Karpas-422 (cell line): ENCODE results near the gene COLEC12. TPM values are rescaled to one million over a fixed set of nuclear protein-coding genes. Genes with fewer than 3 reads are reported as not detected.

ENCODE experiments used
- DNase-seq: peaks from one replicate; pipeline ENCODE4 v3.0.0-alpha.2; 2015
- H2AFZ ChIP-seq: fragments of 200-600 bp; sonication (generic); 2 replicates; pipeline ENCODE4 v1.6.1; 2014; ENCODE audit warnings: antibody characterized with exemption, low read length, mixed read lengths
- H3K27ac ChIP-seq: fragments of 200-600 bp; sonication (generic); 2 replicates; pipeline ENCODE4 v1.5.1; 2014; ENCODE audit warnings: mild to moderate bottlenecking, low read length, moderate library complexity
- H3K27me3 ChIP-seq: fragments of 200-600 bp; sonication (generic); 2 replicates; pipeline ENCODE4 v1.6.1; 2014; ENCODE audit warnings: low read length, mixed read lengths
- H3K36me3 ChIP-seq: fragments of 200-600 bp; sonication (generic); 2 replicates; pipeline ENCODE4 v1.6.1; 2014; ENCODE audit warnings: low read length, mixed read lengths; ENCODE audit not compliant: insufficient read depth
- H3K4me1 ChIP-seq: fragments of 200-600 bp; sonication (generic); 2 replicates; pipeline ENCODE4 v1.6.1; 2014; ENCODE audit warnings: mild to moderate bottlenecking, low read length, mixed read lengths
- H3K4me2 ChIP-seq: fragments of 200-600 bp; sonication (generic); 2 replicates; pipeline ENCODE4 v1.6.1; 2014; ENCODE audit warnings: low read length, low read depth, mild to moderate bottlenecking; ENCODE audit not compliant: poor library complexity, severe bottlenecking
- H3K4me3 ChIP-seq: fragments of 200-600 bp; sonication (generic); 2 replicates; pipeline ENCODE4 v1.5.1; 2014; ENCODE audit warnings: mild to moderate bottlenecking, antibody characterized with exemption, low read length, mixed read lengths
- H3K79me2 ChIP-seq: fragments of 200-600 bp; sonication (generic); 2 replicates; pipeline ENCODE4 v1.6.1; 2014; ENCODE audit warnings: mild to moderate bottlenecking, low read length, mixed read lengths
- H3K9ac ChIP-seq: fragments of 200-600 bp; sonication (generic); 2 replicates; pipeline ENCODE4 v1.6.0; 2014; ENCODE audit warnings: low read length
- H3K9me2 ChIP-seq: fragments of 200-600 bp; sonication (generic), shearing (Covaris generic); replicated peaks from 2 replicates; pipeline ENCODE4 v1.6.0; 2014; ENCODE audit warnings: mild to moderate bottlenecking, low read length, moderate library complexity; ENCODE audit not compliant: insufficient read depth
- H3K9me3 ChIP-seq: fragments of 300-700, 200-600 bp; sonication (generic); 2 replicates; pipeline ENCODE4 v1.6.1; 2014; ENCODE audit warnings: low read length, mixed read lengths
- H4K20me1 ChIP-seq: fragments of 200-600 bp; sonication (generic); 2 replicates; pipeline ENCODE4 v1.6.1; 2014; ENCODE audit warnings: mild to moderate bottlenecking, antibody characterized with exemption, low read length, low read depth; ENCODE audit not compliant: insufficient read depth
- total RNA-seq: library from RNA; depleted of rRNA; stranded (reverse); fragments of >200 nt; shearing (Covaris generic); gene quantifications from 2 replicates; pipeline ENCODE4 v1.2.3, GENCODE V29; 2014; ENCODE audit warnings: low replicate concordance

Gene COLEC12
- total RNA-seq, 1 experiment from 2014 or later, result not detected

DNA sequence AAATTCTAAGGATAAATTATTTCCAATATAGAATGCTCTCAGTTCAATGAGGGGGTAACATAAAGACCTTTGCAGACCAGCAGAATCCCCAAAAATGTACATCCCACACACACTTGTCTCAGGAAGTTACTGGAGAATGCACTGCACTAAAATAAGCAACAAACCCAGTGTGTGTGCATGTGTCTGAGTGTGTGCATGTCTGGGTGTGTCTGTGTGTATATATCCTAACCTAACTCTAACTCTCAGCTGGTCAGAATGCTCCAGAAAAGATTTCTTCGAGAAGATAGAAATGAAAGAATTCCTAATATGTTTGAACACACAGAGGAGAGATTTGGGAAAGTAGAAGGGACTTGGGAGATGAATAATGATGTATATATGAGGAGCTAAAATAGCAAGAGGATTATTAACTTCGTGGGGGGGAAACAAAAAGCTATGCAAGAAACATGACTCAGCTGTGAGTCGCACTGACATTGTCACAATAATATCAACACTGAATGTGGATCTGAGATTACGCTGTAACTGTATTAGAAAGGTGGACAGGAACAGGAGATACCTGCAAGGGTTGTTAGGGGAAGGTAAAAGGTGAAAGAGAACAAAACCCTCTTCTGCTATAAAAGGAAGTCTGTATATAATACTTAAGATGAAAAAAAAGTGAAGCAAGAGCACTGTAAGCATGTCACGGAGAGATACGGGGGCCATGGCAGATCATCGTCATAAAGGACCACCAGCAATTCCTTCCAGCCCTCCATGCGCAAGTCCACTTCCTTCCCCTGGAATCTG is 11.1 kb downstream of the COLEC12 start:
- Histone ChIP-seq H3K9me3 (peaks cover 4% of the 10 kb centered on the region; the same call in 1 of the 2 replicates), H3K4me3 (no peak overlapping the region), H3K36me3 (no peaks in the 10 kb centered on the region), H2AFZ (no peak overlapping the region), H3K4me2 (no peak overlapping the region), H3K79me2 (no peaks in the 10 kb centered on the region), H3K27ac (no peak overlapping the region), H3K4me1 (no peaks in the 10 kb centered on the region), H3K9me2 (no peaks in the 10 kb centered on the region), H3K27me3 (no peaks in the 10 kb centered on the region), H3K9ac (no peak overlapping the region), H4K20me1 (no peaks in the 10 kb centered on the region)
- DNase-seq, result no peak

DNA sequence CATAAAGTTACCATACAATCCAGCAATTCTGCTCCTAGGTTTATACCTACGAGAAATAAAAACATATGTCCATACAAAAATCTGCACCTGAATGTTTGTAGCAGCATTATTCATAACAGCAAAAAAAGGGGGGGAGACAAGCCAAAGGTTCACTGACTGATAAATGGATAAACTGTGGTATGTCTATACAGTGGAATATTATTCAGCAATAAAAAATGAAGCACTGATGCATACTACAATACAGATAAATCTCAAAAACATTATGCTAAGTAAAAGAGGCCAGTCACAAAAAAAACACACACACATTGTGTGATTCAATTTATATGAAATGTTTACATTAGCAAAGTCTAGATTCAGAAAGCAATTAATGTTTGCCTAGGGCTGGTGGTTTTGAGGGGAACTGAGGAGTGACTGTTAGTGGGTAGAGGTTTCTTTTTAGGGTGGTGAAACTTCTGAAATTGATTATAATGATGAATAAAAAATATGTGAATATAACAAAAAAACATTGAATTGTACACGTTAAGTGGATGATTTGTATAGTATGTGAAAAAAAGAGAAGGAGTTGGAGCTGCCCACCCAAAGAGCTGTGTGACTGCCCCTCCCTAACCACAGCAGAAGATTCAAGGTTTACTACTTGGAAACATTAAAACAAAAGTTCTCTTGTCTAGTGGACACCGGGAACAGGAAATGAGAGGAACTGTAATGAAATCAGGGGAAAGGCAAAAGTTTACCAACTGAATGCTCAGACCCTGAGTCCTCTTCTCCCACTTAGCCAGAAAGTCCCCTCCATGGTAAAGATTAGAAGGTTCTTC is 13.4 kb downstream of the COLEC12 start:
- no peak overlapping the region for H3K4me3 ChIP-seq
- no peaks in the 10 kb centered on the region for H3K27me3 ChIP-seq
- H4K20me1 ChIP-seq, result no peaks in the 10 kb centered on the region
- H3K4me2 ChIP-seq, result no peak overlapping the region
- H3K36me3 ChIP-seq, result no peaks in the 10 kb centered on the region
- DNase-seq, result no peak
- H3K4me1 ChIP-seq, result no peaks in the 10 kb centered on the region
- no peaks in the 10 kb centered on the region for H3K9me2 ChIP-seq
- no peaks in the 10 kb centered on the region for H3K79me2 ChIP-seq
- no peak overlapping the region for H3K27ac ChIP-seq
- peaks cover 4% of the 10 kb centered on the region; the same call in 1 of the 2 replicates for H3K9me3 ChIP-seq
- H2AFZ ChIP-seq, result no peak overlapping the region
- H3K9ac ChIP-seq, result no peak overlapping the region

- DNase-seq, result no peak
- no peak overlapping the region for H2AFZ ChIP-seq
These were observed 15.6 kb downstream of the COLEC12 start for GRCh38 chr18:484749-485464.

DNA sequence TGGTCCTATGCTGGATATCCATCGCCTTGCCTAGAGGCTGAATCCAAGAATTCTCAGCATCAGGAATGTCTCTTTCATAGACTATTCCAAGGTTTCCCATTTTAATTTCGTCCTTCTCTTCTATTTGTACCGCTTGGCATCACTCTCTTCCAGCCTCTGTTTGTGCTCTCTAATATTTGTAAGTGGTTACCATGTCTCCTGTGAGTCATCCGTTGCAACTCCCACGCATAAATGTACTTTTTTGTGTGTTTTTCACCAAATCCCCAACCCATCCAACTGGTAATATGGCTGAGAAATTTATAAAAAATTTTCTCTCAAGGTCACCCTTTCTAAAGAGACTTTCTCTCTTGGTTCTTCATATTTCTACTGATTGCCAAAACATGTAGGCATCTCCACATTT is 21.8 kb downstream of the COLEC12 start:
- no peaks in the 10 kb centered on the region for H3K36me3 ChIP-seq
- H3K27ac ChIP-seq, result no peak overlapping the region
- H3K27me3 ChIP-seq, result no peaks in the 10 kb centered on the region
- H3K9me3 ChIP-seq, result no peaks in the 10 kb centered on the region
- no peaks in the 10 kb centered on the region for H4K20me1 ChIP-seq
- no peak overlapping the region for H3K4me3 ChIP-seq
- no peak overlapping the region for H3K9ac ChIP-seq
- H3K4me1 ChIP-seq, result no peaks in the 10 kb centered on the region
- H3K79me2 ChIP-seq, result no peaks in the 10 kb centered on the region
- no peaks in the 10 kb centered on the region for H3K9me2 ChIP-seq
- H2AFZ ChIP-seq, result no peak overlapping the region
- DNase-seq, result no peak
- H3K4me2 ChIP-seq, result no peak overlapping the region

More at GRCh38 chr18:484749-485464, 15.6 kb downstream of the COLEC12 start:
- Histone ChIP-seq H4K20me1 (no peaks in the 10 kb centered on the region), H3K9me3 (peaks cover 4% of the 10 kb centered on the region; the same call in 1 of the 2 replicates), H3K4me3 (no peak overlapping the region), H3K27me3 (no peaks in the 10 kb centered on the region), H3K36me3 (no peaks in the 10 kb centered on the region), H3K27ac (no peak overlapping the region), H3K4me2 (no peak overlapping the region), H3K9ac (no peak overlapping the region), H3K4me1 (no peaks in the 10 kb centered on the region), H3K79me2 (no peaks in the 10 kb centered on the region), H3K9me2 (no peaks in the 10 kb centered on the region)

DNA sequence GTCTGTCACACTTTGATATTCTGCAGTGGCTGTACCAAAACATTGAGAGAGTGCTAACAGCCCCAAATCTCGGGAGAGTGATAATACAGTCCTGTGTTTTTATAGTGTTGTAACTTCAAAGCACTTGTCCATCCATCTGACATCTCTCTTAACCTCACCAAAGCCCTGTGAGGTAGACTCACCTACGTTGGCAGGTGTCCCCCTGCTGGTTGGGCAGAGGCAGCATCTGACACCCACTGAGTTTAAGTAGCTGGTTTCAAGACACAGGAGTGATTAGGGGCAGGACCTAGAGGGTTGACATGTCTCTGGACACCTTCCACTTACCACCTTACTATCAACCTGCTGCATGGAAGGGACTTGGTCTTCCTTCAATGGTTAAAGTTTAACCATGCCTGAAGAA is 22.9 kb downstream of the COLEC12 start:
- H3K27me3 ChIP-seq, result no peaks in the 10 kb centered on the region
- no peaks in the 10 kb centered on the region for H3K36me3 ChIP-seq
- no peaks in the 10 kb centered on the region for H3K79me2 ChIP-seq
- no peak overlapping the region for H3K4me3 ChIP-seq
- no peak overlapping the region for H3K9ac ChIP-seq
- H3K4me1 ChIP-seq, result no peaks in the 10 kb centered on the region
- no peaks in the 10 kb centered on the region for H3K9me2 ChIP-seq
- no peak overlapping the region for H3K27ac ChIP-seq
- H3K4me2 ChIP-seq, result no peak overlapping the region
- no peaks in the 10 kb centered on the region for H3K9me3 ChIP-seq
- no peaks in the 10 kb centered on the region for H4K20me1 ChIP-seq
- no peak overlapping the region for H2AFZ ChIP-seq
- DNase-seq, result peak; percentile 78

DNA sequence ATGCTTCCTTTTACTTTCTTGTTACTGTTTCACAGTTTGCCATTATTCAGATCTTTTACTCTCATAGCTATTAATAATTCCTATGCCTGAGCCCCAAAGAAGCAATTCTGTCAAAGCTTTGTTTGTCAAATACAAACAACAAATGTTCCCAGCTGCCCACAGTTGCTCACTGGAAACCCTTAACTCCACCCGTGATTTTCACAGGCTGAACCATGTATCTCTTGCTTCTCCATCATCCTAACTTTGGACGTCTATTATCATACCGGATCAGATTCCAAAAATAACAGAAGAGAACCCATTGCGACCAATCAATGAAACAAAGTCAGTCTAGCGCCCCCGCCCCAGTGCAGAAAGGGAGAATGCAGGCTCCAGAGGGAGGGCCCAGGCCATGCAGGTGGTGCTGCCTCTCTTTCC is 24.2 kb downstream of the COLEC12 start:
- Histone ChIP-seq H3K4me3 (no peak overlapping the region), H3K79me2 (no peaks in the 10 kb centered on the region), H3K27ac (no peak overlapping the region), H2AFZ (no peak overlapping the region), H3K9me2 (no peaks in the 10 kb centered on the region), H3K4me1 (no peaks in the 10 kb centered on the region), H3K9me3 (no peaks in the 10 kb centered on the region), H3K36me3 (no peaks in the 10 kb centered on the region), H3K4me2 (no peak overlapping the region), H4K20me1 (no peaks in the 10 kb centered on the region), H3K9ac (no peak overlapping the region), H3K27me3 (no peaks in the 10 kb centered on the region)
- no peak for DNase-seq

- Histone ChIP-seq H3K4me3 (no peak overlapping the region), H3K4me2 (no peak overlapping the region), H2AFZ (no peak overlapping the region)
These were observed 25.1 kb downstream of the COLEC12 start for GRCh38 chr18:475202-476031.

More at GRCh38 chr18:475202-476031, 25.1 kb downstream of the COLEC12 start:
- no peaks in the 10 kb centered on the region for H3K36me3 ChIP-seq
- no peaks in the 10 kb centered on the region for H4K20me1 ChIP-seq
- no peak for DNase-seq
- no peaks in the 10 kb centered on the region for H3K9me3 ChIP-seq
- no peaks in the 10 kb centered on the region for H3K27me3 ChIP-seq
- no peak overlapping the region for H3K9ac ChIP-seq
- H3K79me2 ChIP-seq, result no peaks in the 10 kb centered on the region
- H3K27ac ChIP-seq, result no peak overlapping the region
- H3K9me2 ChIP-seq, result no peaks in the 10 kb centered on the region
- no peaks in the 10 kb centered on the region for H3K4me1 ChIP-seq
